ENCODE data around the gene NDUFB10.
"Not testable (repeated sequence)": the region's sequence is repeated elsewhere in the genome, so short reads cannot be mapped to it uniquely, and the experiment has no call there.

The NDUFB10 gene

GRCh38 chr16:1962161-1963153 lies 3.1 kb downstream of the NDUFB10 start:
- 0 out of 2 replicates have a peak overlapping the region, but pooled peaks have one; percentile 88 for H3K27ac ChIP-seq (ENCODE audit: low read depth, low read length)
- not testable (repeated sequence) for H2AFZ ChIP-seq (ENCODE audit: low read length, unreplicated experiment); H3K27me3 ChIP-seq (ENCODE audit: insufficient read depth, low read length)
- peaks cover 18% of the 10 kb centered on the region; the same call in 1 of the 2 replicates for H3K36me3 ChIP-seq (ENCODE audit: insufficient read depth, low read length)
- H3K79me2 ChIP-seq (ENCODE audit: control insufficient read depth, insufficient read depth, low read length, unreplicated experiment): peaks cover 62% of the 10 kb centered on the region
- H3K4me1 ChIP-seq (ENCODE audit: control insufficient read depth, insufficient read depth, low read length, unreplicated experiment): peaks cover 26% of the 10 kb centered on the region
- peak overlapping the region; percentile 85 for H3K4me3 ChIP-seq (ENCODE audit: low read depth, low read length)

DNA sequence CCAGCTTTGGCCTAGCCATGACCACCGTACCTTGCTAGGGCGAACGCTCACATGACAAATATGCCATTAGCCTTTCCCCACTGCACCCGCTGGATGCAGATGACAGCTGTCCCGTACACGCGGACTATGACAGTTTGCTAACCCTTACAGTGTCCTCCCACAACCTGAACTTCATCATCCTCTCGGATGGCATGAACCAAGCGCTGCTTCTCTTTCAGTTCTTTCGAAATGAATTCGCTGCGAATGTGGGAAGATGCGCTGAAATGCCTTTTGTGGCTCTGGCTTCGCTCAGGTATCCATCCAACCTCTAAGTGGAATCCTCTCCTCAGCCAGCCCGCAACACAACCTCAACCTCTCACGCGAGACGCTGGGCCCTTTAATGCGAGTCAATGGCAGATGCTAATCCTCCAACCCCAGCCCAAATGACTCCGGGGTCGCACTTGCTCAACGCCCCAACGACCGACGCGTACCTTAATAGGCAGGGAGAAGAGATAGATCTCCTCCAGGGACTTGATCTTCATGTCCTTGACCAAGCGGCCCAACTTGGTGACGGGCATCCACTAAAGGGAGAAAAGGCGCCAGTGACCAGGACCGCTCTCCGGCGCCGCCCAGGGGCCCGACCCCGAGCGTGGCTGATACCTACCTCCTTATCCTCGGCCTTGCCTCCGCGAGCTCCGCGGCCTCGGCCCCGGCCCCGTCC lies 4.6 kb downstream of the NDUFB10 start:
- Histone ChIP-seq H2AFZ (ENCODE audit: low read length, unreplicated experiment) (no peak overlapping the region), H3K4me3 (ENCODE audit: low read depth, low read length) (peak overlapping the region; percentile 85), H3K27me3 (ENCODE audit: insufficient read depth, low read length) (no peaks in the 10 kb centered on the region), H3K36me3 (ENCODE audit: insufficient read depth, low read length) (peaks cover 18% of the 10 kb centered on the region; the same call in 1 of the 2 replicates), H3K27ac (ENCODE audit: low read depth, low read length) (peak overlapping the region; percentile 88), H3K79me2 (ENCODE audit: control insufficient read depth, insufficient read depth, low read length, unreplicated experiment) (peaks cover 62% of the 10 kb centered on the region), H3K4me1 (ENCODE audit: control insufficient read depth, insufficient read depth, low read length, unreplicated experiment) (peaks cover 26% of the 10 kb centered on the region)

DNA sequence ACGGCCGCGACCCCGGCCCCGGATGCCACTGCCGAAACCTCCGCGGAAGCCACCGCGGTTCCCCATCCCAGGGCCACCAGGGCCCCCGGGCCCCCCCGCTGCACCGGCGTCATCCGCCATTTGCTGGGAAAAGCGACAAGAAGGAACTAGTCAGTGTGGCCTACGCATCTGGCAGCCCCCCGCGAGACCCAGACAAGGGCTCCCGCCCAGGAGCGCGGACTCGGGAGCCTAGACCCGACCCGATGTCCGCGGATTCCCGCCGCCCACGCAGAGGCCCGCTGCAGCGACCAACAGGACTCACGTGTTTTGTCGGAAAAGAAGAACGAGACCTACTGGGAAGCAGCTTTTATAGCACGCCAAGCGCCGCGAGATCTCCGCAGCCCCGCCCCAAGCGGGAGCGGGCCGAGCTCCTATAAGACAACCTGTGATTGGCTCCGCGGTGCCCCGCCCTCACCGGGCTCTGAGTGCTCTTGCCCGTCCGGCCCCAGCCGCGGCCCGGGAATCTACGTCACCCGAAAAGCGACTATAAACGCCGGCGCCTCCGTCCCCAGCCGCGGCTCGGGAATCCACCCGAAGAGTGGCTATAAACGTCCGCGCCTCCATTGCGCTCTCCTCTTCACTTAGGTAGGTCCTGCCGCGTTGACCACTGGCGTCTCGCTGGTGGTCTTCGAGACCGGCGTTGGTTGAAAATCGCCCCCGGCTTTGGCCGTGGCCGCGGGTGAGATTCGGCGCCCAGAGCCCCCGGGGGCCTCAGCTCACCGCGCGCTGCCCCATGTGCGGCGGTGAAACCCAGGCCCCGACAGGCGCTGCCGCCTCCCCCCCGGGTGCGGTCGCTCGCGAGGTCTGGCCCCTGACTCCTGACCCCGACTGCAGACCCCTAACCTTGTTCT lies 5.4 kb downstream of the NDUFB10 start, which contains the start of gene RPS2:
Gene RPS2, minus strand, starts transcription at position 321 of the 890 bp plus-strand sequence. Its CDS starts 201 bp downstream, at position 120.
- Histone ChIP-seq H3K27me3 (ENCODE audit: insufficient read depth, low read length) (no peaks in the 10 kb centered on the region), H3K4me1 (ENCODE audit: control insufficient read depth, insufficient read depth, low read length, unreplicated experiment) (peaks cover 26% of the 10 kb centered on the region), H3K27ac (ENCODE audit: low read depth, low read length) (peak within 1 kb of the TSS; percentile 88), H3K36me3 (ENCODE audit: insufficient read depth, low read length) (peaks cover 18% of the 10 kb centered on the region; the same call in 1 of the 2 replicates), H3K4me3 (ENCODE audit: low read depth, low read length) (peak within 1 kb of the TSS; percentile 85), H3K79me2 (ENCODE audit: control insufficient read depth, insufficient read depth, low read length, unreplicated experiment) (peaks cover 60% of the 10 kb centered on the region), H2AFZ (ENCODE audit: low read length, unreplicated experiment) (no peak within 1 kb of the TSS)

DNA sequence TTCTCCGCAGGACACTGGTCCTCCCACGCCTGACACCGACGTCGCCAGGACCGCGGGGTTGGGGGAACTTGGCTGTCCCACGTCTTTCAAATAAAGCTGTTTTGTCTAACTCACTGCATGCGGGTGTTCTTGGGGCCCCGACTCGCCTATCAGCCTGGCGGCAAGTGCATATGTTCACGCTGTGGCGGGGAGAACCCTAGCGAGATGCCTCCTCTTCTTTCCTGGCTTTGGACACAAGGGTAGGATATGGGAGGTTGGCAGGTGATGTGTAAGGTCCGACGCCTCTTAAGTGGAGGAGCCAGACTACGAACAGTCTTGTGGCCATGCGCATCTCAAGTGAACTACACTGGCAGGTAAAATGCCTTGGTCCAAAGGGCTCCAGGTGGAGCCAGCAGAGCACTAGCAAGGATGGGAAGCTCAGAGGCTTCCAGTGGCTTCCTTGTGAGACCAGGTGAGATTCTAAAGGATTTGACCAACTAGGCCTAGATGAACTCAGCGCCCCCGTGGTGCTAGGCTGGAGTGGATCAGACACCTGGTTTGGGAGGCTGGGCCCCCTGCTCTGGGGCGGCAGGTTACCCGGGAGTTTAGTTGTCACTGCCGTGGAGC lies 6.2 kb downstream of the NDUFB10 start:
- Histone ChIP-seq H3K36me3 (ENCODE audit: insufficient read depth, low read length) (peaks cover 18% of the 10 kb centered on the region; the same call in 1 of the 2 replicates), H3K4me1 (ENCODE audit: control insufficient read depth, insufficient read depth, low read length, unreplicated experiment) (peaks cover 23% of the 10 kb centered on the region), H2AFZ (ENCODE audit: low read length, unreplicated experiment) (no peak overlapping the region), H3K27me3 (ENCODE audit: insufficient read depth, low read length) (no peaks in the 10 kb centered on the region), H3K4me3 (ENCODE audit: low read depth, low read length) (peak overlapping the region; percentile 85), H3K27ac (ENCODE audit: low read depth, low read length) (peak overlapping the region; percentile 84), H3K79me2 (ENCODE audit: control insufficient read depth, insufficient read depth, low read length, unreplicated experiment) (peaks cover 52% of the 10 kb centered on the region)

- peaks cover 49% of the 10 kb centered on the region for H3K79me2 ChIP-seq (ENCODE audit: control insufficient read depth, insufficient read depth, low read length, unreplicated experiment)
- H3K36me3 ChIP-seq (ENCODE audit: insufficient read depth, low read length): peaks cover 18% of the 10 kb centered on the region; the same call in 1 of the 2 replicates
- 0 out of 2 replicates have a peak within 1 kb of the TSS, but pooled peaks have one; percentile 84 for H3K27ac ChIP-seq (ENCODE audit: low read depth, low read length)
- no peaks in the 10 kb centered on the region for H3K27me3 ChIP-seq (ENCODE audit: insufficient read depth, low read length)
- H2AFZ ChIP-seq (ENCODE audit: low read length, unreplicated experiment): no peak within 1 kb of the TSS
- H3K4me1 ChIP-seq (ENCODE audit: control insufficient read depth, insufficient read depth, low read length, unreplicated experiment): peaks cover 18% of the 10 kb centered on the region
- peak within 1 kb of the TSS; percentile 85 for H3K4me3 ChIP-seq (ENCODE audit: low read depth, low read length)
These were observed 7.1 kb downstream of the NDUFB10 start, which contains the start of gene RNF151 for GRCh38 chr16:1966460-1966859. TSS of gene RNF151 (plus strand) at chr16:1966856. CDS start at chr16:1966882, 26 bp downstream.

DNA sequence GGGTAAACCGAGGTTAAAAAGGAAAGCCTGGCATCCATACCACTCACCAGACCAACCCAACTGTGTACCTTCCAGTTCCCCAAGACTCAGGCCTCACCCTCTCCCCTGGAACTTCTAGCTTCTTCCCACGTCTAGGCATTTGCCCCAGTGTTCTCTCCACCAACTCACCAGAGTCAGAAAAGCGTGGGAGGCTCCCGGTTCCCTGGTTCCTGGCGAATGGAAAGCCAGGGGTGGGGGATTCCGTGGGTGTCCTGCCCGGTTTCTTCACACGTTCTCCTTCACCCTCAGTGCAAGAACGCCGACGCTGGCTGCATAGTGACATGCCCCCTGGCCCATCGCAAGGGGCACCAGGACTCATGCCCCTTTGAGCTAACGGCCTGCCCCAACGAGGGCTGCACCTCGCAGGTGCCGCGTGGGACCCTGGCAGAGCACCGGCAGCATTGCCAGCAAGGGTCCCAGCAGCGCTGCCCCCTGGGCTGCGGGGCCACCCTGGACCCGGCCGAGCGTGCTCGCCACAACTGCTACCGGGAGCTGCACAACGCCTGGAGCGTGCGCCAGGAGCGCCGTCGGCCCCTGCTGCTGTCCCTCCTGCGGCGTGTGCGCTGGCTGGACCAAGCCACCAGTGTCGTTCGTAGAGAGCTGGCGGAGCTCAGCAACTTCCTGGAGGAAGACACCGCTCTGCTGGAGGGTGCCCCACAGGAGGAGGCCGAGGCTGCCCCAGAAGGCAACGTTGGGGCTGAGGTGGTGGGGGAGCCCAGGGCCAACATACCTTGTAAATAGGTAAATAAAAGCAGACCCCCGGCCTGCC lies 9.0 kb downstream of the NDUFB10 start:
- Histone ChIP-seq H3K36me3 (ENCODE audit: insufficient read depth, low read length) (peaks cover 8% of the 10 kb centered on the region; the same call in 1 of the 2 replicates), H3K27ac (ENCODE audit: low read depth, low read length) (no peak overlapping the region), H3K4me3 (ENCODE audit: low read depth, low read length) (no peak overlapping the region), H3K27me3 (ENCODE audit: insufficient read depth, low read length) (no peaks in the 10 kb centered on the region), H3K79me2 (ENCODE audit: control insufficient read depth, insufficient read depth, low read length, unreplicated experiment) (peaks cover 44% of the 10 kb centered on the region), H2AFZ (ENCODE audit: low read length, unreplicated experiment) (no peak overlapping the region), H3K4me1 (ENCODE audit: control insufficient read depth, insufficient read depth, low read length, unreplicated experiment) (peaks cover 10% of the 10 kb centered on the region)

DNA sequence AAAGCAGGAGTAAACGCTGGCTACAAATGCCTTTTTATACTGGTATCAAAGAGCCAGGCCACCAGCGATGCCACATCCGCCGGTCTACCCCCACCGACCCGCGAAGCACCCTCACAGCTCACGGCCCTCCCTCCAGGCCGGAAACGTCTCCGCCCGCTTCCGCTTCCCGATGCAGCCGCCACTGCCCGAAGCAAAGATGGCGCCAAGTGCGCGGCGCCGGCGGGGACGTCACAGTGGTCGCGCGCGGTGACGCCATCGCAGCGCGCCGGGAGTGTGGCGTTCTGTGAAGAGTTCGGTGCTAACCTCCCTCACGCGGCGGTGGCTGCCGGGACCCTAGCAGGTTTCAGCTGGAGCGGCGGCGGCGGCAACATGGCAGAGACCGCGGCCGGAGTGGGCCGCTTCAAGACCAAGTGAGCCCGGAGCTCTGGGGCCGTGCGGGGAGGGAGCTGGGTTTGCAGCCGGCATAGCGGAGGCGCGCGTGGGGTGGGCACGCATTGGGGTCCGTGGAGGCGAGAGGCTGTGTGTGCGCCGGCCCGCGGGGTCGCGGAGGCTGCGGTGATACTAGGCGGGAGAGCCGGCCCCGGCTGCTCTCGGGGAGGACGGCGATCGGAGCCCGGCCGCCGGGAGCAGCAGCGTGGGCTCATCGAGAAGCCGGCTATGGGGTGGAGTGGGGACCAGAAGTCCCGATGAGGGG lies 12.6 kb downstream of the NDUFB10 start, which contains the start of gene TBL3:
Gene TBL3, plus strand, starts transcription at position 258 of the 694 bp plus-strand sequence. Its CDS starts 112 bp downstream, at position 370.
- no peaks in the 10 kb centered on the region for H3K27me3 ChIP-seq (ENCODE audit: insufficient read depth, low read length)
- H2AFZ ChIP-seq (ENCODE audit: low read length, unreplicated experiment): peak within 1 kb of the TSS; percentile 94
- peaks cover 25% of the 10 kb centered on the region for H3K79me2 ChIP-seq (ENCODE audit: control insufficient read depth, insufficient read depth, low read length, unreplicated experiment)

DNA sequence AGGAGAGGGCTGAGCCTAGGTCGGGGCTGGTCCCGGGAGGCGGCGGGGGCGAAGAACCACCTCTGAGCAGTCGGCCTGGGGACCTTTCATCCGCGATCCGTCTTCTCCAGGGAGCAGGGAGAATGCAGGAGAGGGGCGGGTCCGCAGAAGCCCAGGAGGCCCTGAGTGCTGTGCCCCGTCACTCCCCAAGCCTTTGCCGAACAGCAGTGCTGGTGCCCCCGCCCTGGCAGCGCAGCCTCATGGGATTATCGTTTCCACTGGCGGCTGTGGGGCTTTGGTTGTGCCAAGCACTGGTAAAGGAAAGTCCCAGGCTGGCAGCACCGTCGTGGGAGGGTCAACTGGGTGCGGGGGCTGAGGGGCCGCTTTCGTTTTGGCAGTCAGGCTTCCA lies 13.1 kb downstream of the NDUFB10 start:
- Histone ChIP-seq H2AFZ (ENCODE audit: low read length, unreplicated experiment) (peak overlapping the region; percentile 72), H3K79me2 (ENCODE audit: control insufficient read depth, insufficient read depth, low read length, unreplicated experiment) (peaks cover 25% of the 10 kb centered on the region), H3K27me3 (ENCODE audit: insufficient read depth, low read length) (no peaks in the 10 kb centered on the region), H3K4me3 (ENCODE audit: low read depth, low read length) (peak overlapping the region; percentile 99), H3K4me1 (ENCODE audit: control insufficient read depth, insufficient read depth, low read length, unreplicated experiment) (peaks cover 6% of the 10 kb centered on the region), H3K27ac (ENCODE audit: low read depth, low read length) (peak overlapping the region; percentile 54; the same call in 1 of the 2 replicates), H3K36me3 (ENCODE audit: insufficient read depth, low read length) (no peaks in the 10 kb centered on the region)

More for the DNA sequence above, 12.6 kb downstream of the NDUFB10 start, which contains the start of gene TBL3:
- H3K27ac ChIP-seq (ENCODE audit: low read depth, low read length): peak within 1 kb of the TSS; percentile 78
- peak within 1 kb of the TSS; percentile 99 for H3K4me3 ChIP-seq (ENCODE audit: low read depth, low read length)
- H3K4me1 ChIP-seq (ENCODE audit: control insufficient read depth, insufficient read depth, low read length, unreplicated experiment): peaks cover 6% of the 10 kb centered on the region
- no peaks in the 10 kb centered on the region for H3K36me3 ChIP-seq (ENCODE audit: insufficient read depth, low read length)
